Endodermal cell (in vitro differentiated cells): ENCODE results near the gene LRFN5. TPM values are rescaled to one million over a fixed set of nuclear protein-coding genes. Genes with fewer than 3 reads are reported as not detected.

Experiments used
- DNase-seq: peaks from one replicate; pipeline ENCODE4 v3.0.0-alpha.2; 2017
- H3K27ac ChIP-seq: 2 replicates; pipeline ENCODE4 v1.5.1; 2013; ENCODE audit warnings: mild to moderate bottlenecking, low read depth, low read length, moderate library complexity
- H3K27me3 ChIP-seq: 2 replicates; pipeline ENCODE4 v1.6.1; 2013; ENCODE audit warnings: mild to moderate bottlenecking, low read length, moderate library complexity; ENCODE audit not compliant: insufficient read depth, control insufficient read depth, poor library complexity, severe bottlenecking
- H3K36me3 ChIP-seq: 2 replicates; pipeline ENCODE4 v1.7.0; 2013; ENCODE audit warnings: mild to moderate bottlenecking, low read length, moderate library complexity; ENCODE audit not compliant: control insufficient read depth, insufficient read depth
- H3K4me1 ChIP-seq: one replicate; pipeline ENCODE4 v1.7.0; 2013; ENCODE audit warnings: low read length; ENCODE audit not compliant: control insufficient read depth, insufficient read depth
- H3K4me3 ChIP-seq: 2 replicates; pipeline ENCODE4 v1.5.1; 2013; ENCODE audit warnings: mild to moderate bottlenecking, low read length, moderate library complexity
- H3K9ac ChIP-seq: 2 replicates; pipeline ENCODE4 v1.6.1; 2013; ENCODE audit warnings: mild to moderate bottlenecking, low read length, moderate library complexity; ENCODE audit not compliant: poor library complexity, severe bottlenecking; ENCODE audit errors: extremely low read depth
- H3K9me3 ChIP-seq: 2 replicates; pipeline ENCODE4 v1.6.1; 2013; ENCODE audit warnings: mild to moderate bottlenecking, low read length, moderate library complexity; ENCODE audit not compliant: control insufficient read depth
- H3K27ac Mint-ChIP-seq: 2 replicates; pipeline ENCODE4 v1.8.0; 2020; ENCODE audit warnings: mixed read lengths
- H3K27me3 Mint-ChIP-seq: 2 replicates; pipeline ENCODE4 v1.8.0; 2021; ENCODE audit warnings: mild to moderate bottlenecking, mixed read lengths; ENCODE audit not compliant: insufficient read depth
- H3K36me3 Mint-ChIP-seq: 2 replicates; pipeline ENCODE4 v1.8.0; 2020; ENCODE audit warnings: low read depth, mixed read lengths
- H3K4me1 Mint-ChIP-seq: 2 replicates; pipeline ENCODE4 v1.8.0; 2020; ENCODE audit warnings: mixed read lengths
- H3K4me3 Mint-ChIP-seq: 2 replicates; pipeline ENCODE4 v1.8.0; 2020; ENCODE audit warnings: mild to moderate bottlenecking, moderate library complexity, mixed read lengths
- H3K9me3 Mint-ChIP-seq: 2 replicates; pipeline ENCODE4 v1.8.0; 2020; ENCODE audit warnings: mild to moderate bottlenecking, mixed read lengths
- CTCF ChIP-seq: fragments of 200-600 bp; sonication (generic); conservative IDR thresholded peaks from 2 replicates; pipeline ENCODE4 v1.5.0; 2021; ENCODE audit warnings: antibody characterized with exemption, mild to moderate bottlenecking
- WGBS, 2 experiments: methylation state at CpG; one replicate each; pipeline versions ENCODE4 v1.1.5 to v1.1.7; 2013; ENCODE audit warnings: missing lambda C conversion rate in 2 of 2, mixed read lengths in 1 of 2; ENCODE audit not compliant: insufficient coverage in 1 of 2, insufficient read length in 1 of 2; 5-methylcytosine and 5-hydroxymethylcytosine counted together
- total RNA-seq, 2 donors: library from RNA; stranded (reverse); fragmentation: NEBNext Ultra II Directional in 1 of 2; extraction: Animal tissue kit (Norgen Biotek cat#: 25700) in 1 of 2; gene quantifications; 2 replicates in 1 of 2; 3 replicates in 1 of 2; pipeline ENCODE4 v1.2.1, GENCODE V29; 2021

Gene LRFN5
- total RNA-seq, 2 donors from 2014 or later: 1.4 to 3.2 TPM

- no peak overlapping the region for H3K4me3 ChIP-seq
- no peaks in the 10 kb centered on the region for H3K36me3 ChIP-seq
- H3K9ac ChIP-seq: no peak overlapping the region
- H3K9me3 Mint-ChIP-seq: no peaks in the 10 kb centered on the region
- no peak for DNase-seq
- no peaks in the 10 kb centered on the region for H3K4me1 Mint-ChIP-seq
- H3K27ac ChIP-seq: no peak overlapping the region
- no peak overlapping the region for H3K27ac Mint-ChIP-seq
- TF ChIP-seq CTCF: no peak
- no peak overlapping the region for H3K4me3 Mint-ChIP-seq
- no peaks in the 10 kb centered on the region for H3K27me3 ChIP-seq
- no peaks in the 10 kb centered on the region for H3K36me3 Mint-ChIP-seq
- no peaks in the 10 kb centered on the region for H3K9me3 ChIP-seq
- H3K27me3 Mint-ChIP-seq: no peaks in the 10 kb centered on the region
- WGBS, 2 experiments: 93 to 100% methylated on average over 1 to 3 of the region's 3 CpGs
- H3K4me1 ChIP-seq: no peaks in the 10 kb centered on the region
Observed at GRCh38 chr14:41699486-41699885, 92.8 kb downstream of the LRFN5 start.

- H3K27me3 ChIP-seq: no peaks in the 10 kb centered on the region
- Mint-ChIP-seq H3K4me1 (no peaks in the 10 kb centered on the region), H3K36me3 (no peaks in the 10 kb centered on the region), H3K27me3 (no peaks in the 10 kb centered on the region), H3K9me3 (no peaks in the 10 kb centered on the region), H3K4me3 (no peak overlapping the region), H3K27ac (no peak overlapping the region)
- H3K4me3 ChIP-seq: no peak overlapping the region
- DNase-seq: no peak
- H3K9me3 ChIP-seq: no peaks in the 10 kb centered on the region
- no peaks in the 10 kb centered on the region for H3K36me3 ChIP-seq
- TF ChIP-seq CTCF: no peak
- no peak overlapping the region for H3K27ac ChIP-seq
- H3K4me1 ChIP-seq: no peaks in the 10 kb centered on the region
- no peak overlapping the region for H3K9ac ChIP-seq
- 71 to 75% methylated on average over 4 to 5 of the region's 5 CpGs for WGBS, 2 experiments
Observed at GRCh38 chr14:41718477-41719166, 111.9 kb downstream of the LRFN5 start.

- 96% methylated on average over 1 of the region's 1 CpG; no CpG with 5 or more reads in 1 of the 2 experiments for WGBS, 2 experiments
- Mint-ChIP-seq H3K27ac (no peak overlapping the region), H3K4me3 (no peak overlapping the region), H3K27me3 (no peaks in the 10 kb centered on the region), H3K9me3 (peaks cover 24% of the 10 kb centered on the region), H3K36me3 (no peaks in the 10 kb centered on the region), H3K4me1 (no peaks in the 10 kb centered on the region)
- Histone ChIP-seq H3K27ac (no peak overlapping the region), H3K9ac (no peak overlapping the region), H3K9me3 (peaks cover 5% of the 10 kb centered on the region), H3K4me3 (no peak overlapping the region), H3K27me3 (no peaks in the 10 kb centered on the region), H3K4me1 (no peaks in the 10 kb centered on the region), H3K36me3 (no peaks in the 10 kb centered on the region)
- no peak for TF ChIP-seq CTCF
- DNase-seq: no peak
Observed at GRCh38 chr14:41739203-41739602, 132.5 kb downstream of the LRFN5 start.
